Uterine smooth muscle cell (primary cell): ENCODE data around the gene PDLIM1. TPM values are rescaled to one million over a fixed set of nuclear protein-coding genes. Genes with fewer than 3 reads are reported as not detected.

Experiments used
- total RNA-seq: library from RNA; depleted of rRNA; stranded (reverse); fragments of >200 nt; gene quantifications from 2 replicates; pipeline ENCODE4 v1.2.3, GENCODE V29; 2014

PDLIM1 gene, protein sequence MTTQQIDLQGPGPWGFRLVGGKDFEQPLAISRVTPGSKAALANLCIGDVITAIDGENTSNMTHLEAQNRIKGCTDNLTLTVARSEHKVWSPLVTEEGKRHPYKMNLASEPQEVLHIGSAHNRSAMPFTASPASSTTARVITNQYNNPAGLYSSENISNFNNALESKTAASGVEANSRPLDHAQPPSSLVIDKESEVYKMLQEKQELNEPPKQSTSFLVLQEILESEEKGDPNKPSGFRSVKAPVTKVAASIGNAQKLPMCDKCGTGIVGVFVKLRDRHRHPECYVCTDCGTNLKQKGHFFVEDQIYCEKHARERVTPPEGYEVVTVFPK
- total RNA-seq, result 1.2 and 4.8 TPM in 2 replicates

DNA sequence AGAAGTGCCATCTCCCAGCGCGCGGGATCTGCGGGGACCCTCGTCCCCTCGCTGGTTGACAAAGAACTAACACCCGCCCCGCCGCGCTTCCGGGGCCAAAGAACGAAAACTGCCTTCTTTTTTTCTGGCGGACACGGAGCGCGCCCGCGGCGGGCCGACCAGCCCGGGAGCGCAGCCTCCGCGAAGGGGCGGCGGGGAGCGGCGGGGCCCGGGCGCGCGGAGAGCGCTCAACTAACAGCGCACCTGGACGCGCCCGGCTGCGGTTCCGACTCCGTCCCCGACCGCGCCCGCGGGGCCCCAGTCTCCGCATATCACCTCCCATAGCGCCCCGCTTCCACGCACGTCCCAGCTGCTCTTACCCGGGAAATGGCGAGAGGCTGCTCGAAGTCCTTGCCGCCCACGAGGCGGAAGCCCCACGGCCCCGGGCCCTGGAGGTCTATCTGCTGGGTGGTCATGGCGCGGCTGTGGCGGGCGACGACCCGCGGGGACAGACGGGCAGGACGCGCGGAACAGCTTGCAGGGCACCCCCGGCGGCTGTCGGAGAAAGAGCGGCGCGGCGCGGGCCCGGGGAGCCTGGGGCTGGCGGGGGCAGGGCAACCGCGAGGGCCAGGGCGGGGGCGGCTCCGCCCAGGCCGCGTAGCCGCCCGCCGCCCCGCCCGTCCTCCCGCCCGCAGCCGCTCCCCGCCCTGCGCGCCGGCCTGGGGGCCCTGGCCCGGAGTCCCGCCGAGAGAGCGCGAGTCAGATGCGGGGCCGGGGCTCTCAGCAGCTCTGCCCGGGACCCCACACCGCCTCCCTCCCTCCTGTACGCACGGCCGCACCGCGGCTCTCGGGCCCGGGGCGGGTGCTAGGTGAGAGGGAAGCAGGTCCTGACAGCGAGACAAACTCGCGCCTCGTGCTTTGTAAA, at the start of gene PDLIM1:
TSS of gene PDLIM1 (minus strand) at position 543 of the 904 bp plus-strand sequence. CDS start at position 455, 88 bp downstream.

GRCh38 chr10:95193944-95194343, 96.9 kb downstream of the PDLIM1 start, which contains the start of gene ACSM6:
ACSM6 (plus strand) TSS chr10:95194238; CDS start chr10:95194486, 248 bp downstream.

Other genes with a start within 250 kb of the PDLIM1 start
- gene CYP2C8, start 221.5 kb downstream of the PDLIM1 start, total RNA-seq, result not detected in 2 replicates
- gene ACSM6, start 96.8 kb downstream of the PDLIM1 start, total RNA-seq, result not detected in 2 replicates